Measurements from ENCODE around the gene CPPED1.

DNA sequence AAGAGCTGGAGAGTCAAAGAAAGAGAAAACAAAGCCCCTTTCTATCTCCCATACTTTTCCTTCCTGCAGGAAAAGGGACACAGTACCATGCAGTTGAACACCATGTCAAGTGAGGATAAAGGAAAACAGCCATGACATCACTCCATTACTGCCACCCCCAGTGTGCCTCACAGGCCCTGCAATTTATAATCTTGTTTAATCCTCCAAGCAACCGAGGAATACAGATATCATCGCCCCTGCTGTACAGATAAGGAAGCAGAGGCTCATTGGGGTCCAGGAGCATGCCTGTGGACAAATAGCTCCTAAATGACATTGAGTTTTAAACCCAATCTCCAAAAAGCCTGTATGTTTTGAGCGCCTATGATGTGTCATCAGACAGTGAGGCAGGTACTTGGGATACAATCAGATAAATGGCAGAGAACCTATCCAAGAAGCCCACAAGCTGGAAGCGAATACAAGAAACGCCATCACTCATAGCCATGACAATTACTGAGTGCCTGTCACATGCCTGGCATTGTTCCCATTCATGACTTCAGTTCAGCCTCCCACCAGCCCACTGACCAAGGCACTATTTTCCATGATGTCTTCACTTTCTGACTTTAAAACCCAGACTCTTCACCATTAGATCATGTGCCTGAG lies 45.5 kb downstream of the CPPED1 start:
- no peak for TF ChIP-seq ZBTB8A (tag by site-specific recombination; IDR thresholded peaks at IDR 0.05)
- TF ChIP-seq ZNF677 (tag by site-specific recombination; IDR thresholded peaks at IDR 0.05): no peak
- TF ChIP-seq, protein P1, sequence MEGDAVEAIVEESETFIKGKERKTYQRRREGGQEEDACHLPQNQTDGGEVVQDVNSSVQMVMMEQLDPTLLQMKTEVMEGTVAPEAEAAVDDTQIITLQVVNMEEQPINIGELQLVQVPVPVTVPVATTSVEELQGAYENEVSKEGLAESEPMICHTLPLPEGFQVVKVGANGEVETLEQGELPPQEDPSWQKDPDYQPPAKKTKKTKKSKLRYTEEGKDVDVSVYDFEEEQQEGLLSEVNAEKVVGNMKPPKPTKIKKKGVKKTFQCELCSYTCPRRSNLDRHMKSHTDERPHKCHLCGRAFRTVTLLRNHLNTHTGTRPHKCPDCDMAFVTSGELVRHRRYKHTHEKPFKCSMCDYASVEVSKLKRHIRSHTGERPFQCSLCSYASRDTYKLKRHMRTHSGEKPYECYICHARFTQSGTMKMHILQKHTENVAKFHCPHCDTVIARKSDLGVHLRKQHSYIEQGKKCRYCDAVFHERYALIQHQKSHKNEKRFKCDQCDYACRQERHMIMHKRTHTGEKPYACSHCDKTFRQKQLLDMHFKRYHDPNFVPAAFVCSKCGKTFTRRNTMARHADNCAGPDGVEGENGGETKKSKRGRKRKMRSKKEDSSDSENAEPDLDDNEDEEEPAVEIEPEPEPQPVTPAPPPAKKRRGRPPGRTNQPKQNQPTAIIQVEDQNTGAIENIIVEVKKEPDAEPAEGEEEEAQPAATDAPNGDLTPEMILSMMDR (tag by site-specific recombination; IDR thresholded peaks at IDR 0.05): no peak
